Coronary artery (tissue), 2 donors: ENCODE results near the gene EDEM2.

ENCODE experiments used
- DNase-seq: peaks from one replicate; pipeline ENCODE4 v3.0.0-alpha.2; 2017; ENCODE audit warnings: low spot score
- H3K27ac ChIP-seq, 2 donors: fragments of 200-600 bp; sonication (generic); one replicate each; pipeline ENCODE4 v1.5.1; 2016 to 2019
- H3K4me3 ChIP-seq: fragments of 200-600 bp; sonication (generic); 2 replicates; pipeline ENCODE4 v1.5.1; 2016; ENCODE audit warnings: mild to moderate bottlenecking, moderate library complexity
- TF ChIP-seq, protein P1 (sequence below): fragments of 200-600 bp; sonication (generic); IDR thresholded peaks from one replicate; pipeline ENCODE4 v1.5.1; 2019; ENCODE audit warnings: antibody characterized with exemption

EDEM2 gene

DNA sequence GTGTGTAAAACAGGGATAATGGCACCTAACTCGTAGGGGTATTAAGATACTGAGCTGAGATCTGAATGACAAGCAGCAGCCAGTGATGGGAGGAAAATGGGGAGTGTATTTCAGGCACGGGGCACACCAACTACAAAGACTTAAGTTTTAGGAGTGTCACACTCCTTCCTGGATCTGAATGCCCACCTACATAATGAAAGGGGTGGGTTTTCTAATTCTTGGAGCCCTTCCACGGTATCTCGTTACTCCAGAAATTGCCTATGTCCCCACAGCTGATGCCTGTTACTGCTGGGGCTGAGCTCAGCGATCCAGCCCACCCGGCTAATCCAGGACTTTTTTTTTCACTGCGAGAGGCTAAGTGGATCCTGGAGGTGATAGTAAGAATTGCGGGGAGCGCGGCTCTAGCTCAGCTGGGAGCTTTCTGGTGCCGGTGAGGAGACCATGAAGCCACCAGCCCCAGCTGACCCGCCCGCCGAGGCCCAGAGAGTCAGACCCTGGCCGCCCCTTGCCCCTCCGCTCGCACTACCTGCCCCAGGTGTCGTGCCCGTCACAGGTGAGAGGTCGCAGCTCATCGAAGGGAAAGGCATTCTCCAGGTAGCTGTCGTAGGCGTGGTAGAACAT lies 727 bp downstream of the EDEM2 start:
- Histone ChIP-seq H3K27ac (peak overlapping the region; percentile 61 to 79), H3K4me3 (peak overlapping the region; percentile 83)
- no peak for DNase-seq
- TF ChIP-seq, protein P1, sequence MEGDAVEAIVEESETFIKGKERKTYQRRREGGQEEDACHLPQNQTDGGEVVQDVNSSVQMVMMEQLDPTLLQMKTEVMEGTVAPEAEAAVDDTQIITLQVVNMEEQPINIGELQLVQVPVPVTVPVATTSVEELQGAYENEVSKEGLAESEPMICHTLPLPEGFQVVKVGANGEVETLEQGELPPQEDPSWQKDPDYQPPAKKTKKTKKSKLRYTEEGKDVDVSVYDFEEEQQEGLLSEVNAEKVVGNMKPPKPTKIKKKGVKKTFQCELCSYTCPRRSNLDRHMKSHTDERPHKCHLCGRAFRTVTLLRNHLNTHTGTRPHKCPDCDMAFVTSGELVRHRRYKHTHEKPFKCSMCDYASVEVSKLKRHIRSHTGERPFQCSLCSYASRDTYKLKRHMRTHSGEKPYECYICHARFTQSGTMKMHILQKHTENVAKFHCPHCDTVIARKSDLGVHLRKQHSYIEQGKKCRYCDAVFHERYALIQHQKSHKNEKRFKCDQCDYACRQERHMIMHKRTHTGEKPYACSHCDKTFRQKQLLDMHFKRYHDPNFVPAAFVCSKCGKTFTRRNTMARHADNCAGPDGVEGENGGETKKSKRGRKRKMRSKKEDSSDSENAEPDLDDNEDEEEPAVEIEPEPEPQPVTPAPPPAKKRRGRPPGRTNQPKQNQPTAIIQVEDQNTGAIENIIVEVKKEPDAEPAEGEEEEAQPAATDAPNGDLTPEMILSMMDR: no peak

DNA sequence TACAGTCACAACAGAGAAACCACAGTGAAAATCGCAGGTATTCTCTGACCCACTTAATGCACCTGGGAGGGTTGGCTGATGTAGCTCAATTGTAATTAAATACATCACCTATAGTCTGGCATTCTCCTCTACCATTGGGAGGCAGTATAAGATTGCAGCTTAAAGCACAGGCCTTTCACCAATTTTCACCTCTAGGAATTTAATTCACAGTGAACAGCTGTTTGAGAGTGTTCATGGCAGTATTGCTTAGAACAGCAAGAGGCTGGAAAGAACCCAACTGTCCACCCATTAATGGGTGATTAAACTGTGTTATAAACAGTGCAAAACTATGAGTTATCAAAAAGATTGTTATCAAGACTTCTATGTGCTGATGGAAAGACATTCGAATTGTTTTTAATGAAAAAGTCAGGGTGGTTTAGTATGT lies 2.0 kb downstream of the EDEM2 start:
- DNase-seq: no peak
- H3K27ac ChIP-seq: no peak overlapping the region
- TF ChIP-seq, protein P1: no peak
- H3K4me3 ChIP-seq: no peak overlapping the region

DNA sequence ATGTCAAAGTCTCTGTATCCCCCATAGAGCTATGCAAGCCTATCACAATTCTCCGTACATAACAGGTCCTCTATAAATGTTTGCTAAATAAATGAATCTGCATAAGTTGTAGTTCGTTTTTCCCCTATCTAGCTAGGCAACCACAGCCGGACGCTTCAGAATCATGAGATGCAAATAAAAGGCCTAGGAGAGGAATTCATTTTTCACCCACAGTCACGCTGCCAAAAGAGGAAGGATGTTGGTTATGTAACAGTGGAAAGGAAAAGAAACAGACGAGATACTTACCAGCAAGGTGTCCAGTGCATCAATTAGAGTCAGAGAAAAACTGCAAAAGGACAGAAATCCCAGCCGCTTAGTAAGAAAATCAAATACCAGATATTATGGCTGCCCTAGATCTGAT lies 2.4 kb downstream of the EDEM2 start:
- Histone ChIP-seq H3K4me3 (no peak overlapping the region), H3K27ac (no peak overlapping the region)
- DNase-seq: no peak
- TF ChIP-seq, protein P1: no peak

DNA sequence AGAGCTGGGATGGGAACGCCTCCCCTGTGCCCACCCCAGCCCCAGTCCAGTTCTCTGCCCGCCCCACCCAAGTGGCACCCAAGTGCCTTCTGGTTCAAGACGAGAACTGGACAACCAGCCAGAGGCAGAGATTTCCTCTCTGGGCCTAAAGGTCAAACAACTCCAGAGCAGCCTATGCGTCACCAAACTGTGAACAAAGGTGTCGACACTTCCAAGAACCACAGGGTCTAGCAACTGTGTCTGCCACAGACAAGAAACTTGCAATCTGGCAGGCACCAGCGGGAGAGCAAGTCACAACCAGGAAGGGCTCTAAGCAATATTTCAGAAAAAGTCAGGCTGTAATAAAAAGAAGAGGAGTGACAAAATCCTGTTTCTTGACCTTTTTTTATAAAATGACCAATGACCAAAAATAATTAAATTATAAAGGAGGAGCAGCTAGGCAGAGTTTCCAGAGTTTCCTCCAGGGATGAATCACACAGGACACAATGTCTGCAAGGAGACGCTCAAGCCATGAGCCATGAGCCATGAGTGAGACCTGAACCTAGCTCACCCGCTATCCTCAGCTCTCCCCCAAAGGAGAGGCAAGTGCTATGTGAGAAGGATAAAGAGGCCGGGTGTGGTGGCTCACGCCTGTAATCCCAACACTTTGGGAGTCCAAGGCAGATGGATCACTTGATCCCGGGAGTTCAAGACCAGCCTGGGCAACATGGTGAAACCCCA lies 11.1 kb downstream of the EDEM2 start:
- H3K4me3 ChIP-seq: no peak overlapping the region
- DNase-seq: peak; percentile 79
- H3K27ac ChIP-seq: peak overlapping the region; percentile 59 to 91
- TF ChIP-seq, protein P1: no peak

DNA sequence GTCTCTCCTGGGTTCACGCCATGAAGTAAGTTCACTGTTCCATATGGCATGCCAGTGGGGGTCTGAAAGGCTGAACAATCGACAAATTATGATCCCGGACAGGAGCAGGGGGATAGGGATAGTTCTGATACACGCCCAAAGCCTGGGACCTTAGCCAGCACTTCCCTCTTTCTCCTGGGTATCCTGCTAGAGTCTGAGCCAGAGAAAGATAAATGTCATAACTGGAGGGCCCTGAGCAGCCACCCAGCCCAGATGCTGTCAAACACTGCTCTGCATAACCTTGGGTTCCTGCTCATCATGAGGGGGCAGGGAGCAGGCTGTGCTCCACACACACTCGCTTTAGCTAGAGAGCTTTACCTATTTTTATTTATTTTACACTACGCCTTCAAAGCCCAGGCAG lies 12.3 kb downstream of the EDEM2 start:
- Histone ChIP-seq H3K4me3 (peak overlapping the region; percentile 41), H3K27ac (peak overlapping the region; percentile 59 to 91)
- DNase-seq: no peak
- TF ChIP-seq, protein P1: no peak

DNA sequence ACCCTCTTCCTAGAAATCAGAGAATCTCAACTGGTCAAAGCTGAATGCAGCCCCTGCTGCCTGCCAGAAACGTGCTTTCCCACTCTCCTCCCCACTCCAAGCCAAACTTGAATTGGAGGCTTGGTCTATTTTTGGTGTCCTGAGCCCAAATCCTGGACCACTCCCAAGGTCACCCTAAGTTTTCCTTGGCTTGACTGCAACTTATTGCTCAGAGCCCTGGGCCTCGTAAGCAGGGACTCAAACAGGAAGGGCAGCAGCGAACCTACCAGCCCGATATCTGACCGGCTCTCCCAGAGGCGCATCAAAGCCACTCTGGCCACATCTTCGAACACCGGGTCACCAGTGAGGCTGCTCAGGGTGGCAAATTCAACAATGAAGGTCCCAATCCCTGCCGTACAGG lies 12.7 kb downstream of the EDEM2 start:
- peak; percentile 80 for DNase-seq
- TF ChIP-seq, protein P1: no peak
- Histone ChIP-seq H3K4me3 (peak overlapping the region; percentile 41), H3K27ac (peak overlapping the region; percentile 59 to 91)

DNA sequence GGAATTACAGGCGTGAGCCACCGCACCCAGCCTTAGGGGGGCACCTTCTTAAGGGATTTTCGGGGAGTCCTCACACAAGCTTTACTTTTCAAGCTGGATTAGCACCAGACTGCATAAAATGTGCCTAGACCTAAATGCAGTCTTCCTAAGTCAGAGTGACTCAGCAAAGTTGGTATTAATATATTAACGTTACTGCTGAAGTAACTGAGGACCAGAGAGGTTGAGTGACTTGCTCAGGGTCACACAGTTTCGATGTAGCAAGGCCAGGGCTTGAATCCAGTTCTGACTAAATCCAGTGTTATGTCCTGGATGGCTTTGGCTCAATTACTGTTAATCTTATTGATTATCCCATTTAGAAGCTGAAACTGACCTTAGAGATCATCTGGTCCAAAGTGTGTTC lies 13.4 kb downstream of the EDEM2 start:
- peak overlapping the region; percentile 59 to 91 for H3K27ac ChIP-seq
- no peak for DNase-seq
- TF ChIP-seq, protein P1: no peak
- H3K4me3 ChIP-seq: no peak overlapping the region
